ENCODE results near the gene MEGF10.
"Not testable (repeated sequence)": the region's sequence is repeated elsewhere in the genome, so short reads cannot be mapped to it uniquely, and the experiment has no call there.

Gene MEGF10

DNA sequence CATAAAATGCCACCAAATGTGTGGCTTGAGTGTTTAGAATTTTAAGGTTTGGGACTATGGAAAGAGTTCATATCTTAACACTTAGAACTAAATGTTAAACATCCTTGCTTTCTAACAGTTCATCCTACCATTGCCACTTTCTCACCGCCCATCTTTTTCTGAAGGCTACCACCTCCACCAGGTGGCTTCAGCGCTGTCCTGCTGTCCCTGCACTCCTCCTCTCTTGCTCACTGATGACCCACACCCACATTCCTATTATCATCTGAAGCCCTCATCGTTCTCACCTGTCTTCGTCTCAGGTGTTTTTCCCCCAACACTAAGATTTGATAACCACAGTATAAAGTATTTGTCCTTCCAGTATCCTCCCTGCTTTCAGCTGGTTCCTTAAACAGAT is 7.4 kb downstream of the MEGF10 start:
- DNase-seq: no peak

DNA sequence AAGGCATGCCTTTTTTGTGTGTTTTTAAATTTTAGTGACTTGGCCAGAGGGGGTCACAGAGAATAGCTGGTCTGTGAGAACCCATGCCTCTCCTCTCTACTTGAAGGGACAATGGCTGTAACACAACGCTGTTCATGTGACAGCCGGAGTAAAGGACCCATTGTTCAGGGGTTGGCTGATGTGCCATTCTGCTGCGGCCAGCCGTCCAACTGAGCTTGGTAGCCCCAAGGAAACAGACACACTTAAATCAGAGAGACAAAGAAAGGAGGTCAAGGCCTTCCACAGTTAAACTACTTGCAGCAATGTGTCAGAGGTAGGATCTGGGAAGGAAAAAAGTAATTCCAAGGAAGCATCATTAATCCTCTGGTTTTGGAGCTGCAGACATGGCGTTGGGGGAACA is 8.1 kb downstream of the MEGF10 start:
- peak; percentile 87 to 95 for DNase-seq

DNA sequence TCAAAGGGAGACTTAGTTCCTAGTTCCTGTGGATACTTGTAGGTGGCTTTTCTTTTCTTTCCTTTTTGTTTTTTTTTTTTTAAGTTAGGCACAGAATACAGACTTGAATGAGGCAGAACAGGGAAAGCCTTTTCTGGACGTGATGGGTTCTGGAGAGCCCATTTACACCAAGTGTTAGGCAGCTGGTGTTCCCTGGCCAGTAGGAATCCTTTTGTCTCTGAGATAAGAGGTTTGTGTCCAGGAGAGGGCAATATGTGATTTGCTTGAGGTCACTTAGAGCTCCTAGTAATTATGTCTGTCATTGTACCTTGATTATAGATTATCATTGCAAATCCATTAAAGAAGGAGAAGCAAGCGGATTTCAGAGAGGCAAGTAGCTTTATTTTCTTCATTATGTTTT is 9.1 kb downstream of the MEGF10 start:
- peak; percentile 31 to 76 for DNase-seq

DNA sequence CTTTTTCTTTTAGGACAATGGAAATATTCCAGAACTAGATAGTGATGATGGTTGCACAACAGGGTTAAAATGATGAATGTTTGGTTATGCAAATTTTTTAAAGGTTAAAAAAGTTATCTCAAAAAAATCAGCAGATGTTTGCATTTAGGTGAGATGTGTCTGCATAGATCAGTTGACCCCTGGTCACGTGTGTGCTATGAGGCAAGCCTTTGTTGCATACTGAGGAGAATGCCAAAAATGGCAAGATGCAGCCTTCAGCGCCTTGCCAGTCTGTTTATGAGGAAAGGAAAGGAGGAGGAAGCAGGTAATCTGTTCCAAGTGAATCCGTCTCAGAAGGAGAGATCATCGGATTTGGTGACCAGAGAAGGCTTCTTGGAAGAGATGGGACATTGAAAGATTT is 11.9 kb downstream of the MEGF10 start:
- DNase-seq: no peak

DNA sequence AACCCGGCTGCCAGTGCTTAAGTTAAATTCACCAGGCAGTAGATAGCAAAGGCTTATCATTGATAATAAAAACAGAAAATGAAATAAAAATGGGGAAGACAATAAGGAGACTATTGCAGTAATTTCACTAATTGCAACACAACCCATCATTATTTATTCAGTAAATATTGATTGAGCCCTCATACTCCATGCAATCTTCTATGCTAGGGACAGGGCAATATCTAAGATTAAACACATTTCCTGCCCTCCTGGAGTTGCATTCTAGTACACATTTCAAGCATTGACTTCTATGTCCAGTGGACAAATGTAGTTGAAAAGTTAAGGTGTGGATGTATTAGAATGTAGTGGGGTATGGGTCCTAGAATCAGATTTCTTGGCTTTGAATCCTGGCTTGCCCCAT is 12.8 kb downstream of the MEGF10 start:
- DNase-seq: no peak

DNA sequence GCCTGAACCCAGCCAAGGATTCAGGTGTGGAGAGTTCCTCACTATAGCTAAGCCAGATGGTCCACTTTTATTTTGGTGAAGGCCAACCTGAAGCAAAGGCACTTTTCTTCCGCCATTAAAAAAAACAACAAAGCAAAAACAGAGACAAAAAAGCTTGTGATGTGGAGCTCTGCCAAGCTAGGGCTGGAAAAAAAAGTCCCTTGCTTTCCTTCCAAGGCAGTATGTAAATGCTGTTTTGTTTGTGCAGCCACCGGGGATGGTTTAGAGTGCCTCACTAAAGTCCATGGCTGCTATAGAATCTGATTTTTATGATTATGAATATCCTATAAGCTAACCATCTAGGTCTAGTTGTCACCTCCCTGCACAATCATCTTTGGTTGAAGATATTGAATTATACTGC is 14.9 kb downstream of the MEGF10 start:
- DNase-seq: peak; percentile 31 to 68

DNA sequence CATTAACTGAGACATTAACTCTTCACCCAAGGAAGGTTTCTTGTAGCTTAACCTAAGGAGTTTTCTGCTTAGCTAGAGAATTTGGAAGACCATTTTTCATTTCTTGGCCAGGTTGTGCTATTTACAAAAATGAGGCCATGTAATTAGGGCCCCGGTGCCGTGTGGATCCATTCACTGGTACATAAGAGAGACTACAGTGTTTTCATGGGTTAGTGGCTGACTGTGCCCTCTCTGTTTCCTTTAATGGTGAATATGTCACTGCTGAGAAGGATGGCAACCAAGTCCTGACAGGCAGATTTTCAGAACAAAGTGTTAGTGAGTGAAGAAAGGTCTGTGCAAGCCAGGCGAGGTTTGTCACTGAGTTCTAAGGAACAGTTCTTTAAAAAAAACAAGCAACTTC is 15.4 kb downstream of the MEGF10 start:
- no peak for DNase-seq

DNA sequence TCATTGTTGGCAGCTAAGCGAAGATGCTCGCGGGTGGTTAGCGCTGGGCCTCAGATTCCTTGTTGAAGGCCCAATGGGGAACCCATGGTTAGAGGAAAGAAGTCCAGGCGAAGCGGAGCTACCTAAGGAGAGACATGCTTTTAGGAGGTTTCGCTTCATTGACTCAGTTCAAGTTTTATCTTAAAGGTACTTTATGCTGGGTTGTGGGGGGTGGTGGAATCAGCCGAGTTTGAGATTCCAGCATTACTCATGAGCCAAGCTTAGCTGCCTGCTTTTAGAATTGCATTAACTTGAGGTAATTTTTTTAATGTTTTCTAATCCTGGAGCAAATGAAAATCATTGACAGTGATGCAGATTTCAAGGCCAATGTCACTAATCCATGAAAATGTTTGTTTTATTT is 16.1 kb downstream of the MEGF10 start:
- DNase-seq: no peak

DNA sequence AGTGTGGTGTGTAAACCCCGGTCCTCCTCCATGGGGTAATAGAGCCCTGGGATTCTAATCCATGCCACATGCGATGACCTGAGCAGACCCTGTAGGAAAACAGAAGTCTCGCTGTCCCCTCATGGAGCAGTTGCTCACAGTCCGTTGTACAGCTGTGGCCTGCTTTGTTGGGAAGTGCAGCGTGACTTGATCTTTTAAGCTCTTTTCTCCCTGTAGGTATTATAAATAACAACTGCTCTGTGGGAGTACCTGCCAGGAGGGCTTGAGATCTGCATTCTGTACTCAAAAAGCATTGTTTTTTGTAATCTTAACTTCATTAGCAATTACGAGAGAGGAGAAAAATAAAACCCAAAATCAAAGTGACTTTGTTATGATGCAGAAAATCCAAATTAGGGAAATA is 17.3 kb downstream of the MEGF10 start:
- no peak for DNase-seq

DNA sequence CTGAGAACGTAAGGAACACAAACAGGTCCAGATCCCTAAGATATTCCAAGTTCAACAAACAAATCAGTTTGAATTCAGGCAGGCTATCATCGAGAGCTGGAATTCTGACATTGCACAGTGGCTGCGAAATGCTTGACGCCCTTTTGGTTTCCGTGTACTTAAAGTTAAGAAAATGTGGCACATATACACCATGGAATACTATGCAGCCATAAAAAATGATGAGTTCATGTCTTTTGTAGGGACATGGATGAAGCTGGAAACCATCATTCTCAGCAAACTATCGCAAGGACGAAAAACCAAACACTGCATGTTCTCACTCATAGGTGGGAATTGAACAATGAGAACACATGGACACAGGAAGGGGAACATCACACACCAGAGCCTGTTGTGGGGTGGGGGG is 17.7 kb downstream of the MEGF10 start:
- not testable (repeated sequence) for DNase-seq

DNA sequence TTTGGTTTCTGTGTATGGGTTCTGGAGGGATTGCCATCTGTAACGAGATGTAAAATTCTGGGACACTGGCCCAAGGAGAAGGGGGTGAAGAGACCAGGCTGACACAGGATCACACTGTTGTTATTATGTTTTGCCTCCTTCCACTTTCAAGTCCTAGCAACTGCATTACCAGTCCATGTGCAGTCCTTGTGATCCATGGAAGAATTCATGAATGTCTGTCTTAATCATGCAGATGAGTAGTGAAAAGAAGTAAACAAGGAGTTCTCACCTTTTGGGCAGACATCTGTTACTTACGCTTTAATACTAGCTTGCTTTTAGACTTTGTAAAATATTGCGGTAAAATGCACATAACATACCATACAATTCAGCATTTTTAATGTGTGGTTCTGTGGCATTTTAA is 18.3 kb downstream of the MEGF10 start:
- no peak for DNase-seq

DNA sequence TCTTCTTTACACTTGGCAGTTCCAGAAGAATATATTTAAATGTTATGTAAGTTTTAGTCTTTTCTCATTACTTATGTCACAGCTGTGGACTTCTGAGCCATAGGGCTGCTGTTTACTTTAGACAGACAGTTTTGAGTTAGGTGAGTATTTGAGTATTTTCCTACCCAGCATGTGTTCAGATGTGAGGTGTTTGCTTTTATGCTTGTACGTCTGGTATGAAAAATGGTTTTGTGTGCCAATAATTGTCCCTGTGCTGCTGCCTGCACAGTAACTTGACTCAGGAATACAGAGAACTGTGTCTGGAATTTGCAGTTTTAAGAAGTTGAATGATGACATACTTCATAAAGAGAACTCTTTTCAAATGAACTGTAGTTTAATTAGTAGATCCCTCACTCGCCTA is 20.8 kb downstream of the MEGF10 start:
- DNase-seq: no peak

DNA sequence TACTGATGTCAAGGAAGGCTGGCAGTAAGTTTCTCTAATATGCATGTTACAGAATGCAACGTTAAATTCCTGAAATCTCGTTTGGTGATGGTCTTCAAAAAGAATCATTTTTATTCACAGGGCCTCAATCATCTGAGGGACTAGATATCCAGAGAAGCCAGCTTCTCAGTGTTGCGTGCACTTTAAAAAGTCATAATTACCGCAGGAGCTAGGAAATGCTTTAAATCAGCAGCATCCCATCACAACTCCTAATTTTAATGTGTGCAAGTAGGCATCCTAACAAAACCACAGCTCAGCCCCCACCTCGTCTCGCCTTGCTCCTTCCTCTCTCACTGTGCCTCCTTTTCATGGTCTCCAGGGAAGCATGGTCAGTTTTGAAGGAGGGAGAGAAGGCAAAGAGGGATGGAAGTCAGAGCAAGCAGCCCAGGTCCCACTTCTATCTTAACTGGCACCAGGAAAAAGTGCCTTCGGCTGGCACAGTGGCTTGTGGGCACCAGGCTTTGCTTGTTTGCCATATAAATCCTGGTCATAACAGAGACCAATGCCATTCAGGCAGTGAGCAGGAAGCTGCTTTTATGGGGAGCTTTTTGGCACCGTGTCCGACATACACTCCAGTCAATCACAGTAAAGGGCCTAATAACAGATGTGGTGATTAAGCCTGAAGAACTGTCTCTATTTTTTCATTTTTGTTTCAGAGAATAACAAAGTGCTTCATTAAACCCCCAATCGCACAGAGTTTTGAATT is 21.4 kb downstream of the MEGF10 start:
- DNase-seq: peak in 1 of 2 donors; percentile 23

DNA sequence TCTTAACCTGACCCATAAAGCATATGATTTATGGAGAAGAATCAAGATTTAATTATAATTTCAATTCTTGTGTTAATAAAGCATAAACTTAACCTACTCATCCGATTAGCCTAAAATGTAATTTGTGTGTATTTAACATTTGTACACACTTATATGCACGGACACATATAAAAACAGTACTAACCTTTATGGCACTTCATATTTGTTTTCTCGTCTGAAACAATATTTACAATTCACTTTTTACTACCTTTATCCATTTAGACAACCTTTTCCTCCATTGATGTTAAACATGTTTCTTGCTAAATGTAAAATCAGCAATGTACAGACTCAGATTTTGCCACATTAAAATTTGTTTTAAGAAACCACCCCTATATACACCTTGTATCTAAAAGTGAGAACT is 22.8 kb downstream of the MEGF10 start:
- no peak for DNase-seq

DNA sequence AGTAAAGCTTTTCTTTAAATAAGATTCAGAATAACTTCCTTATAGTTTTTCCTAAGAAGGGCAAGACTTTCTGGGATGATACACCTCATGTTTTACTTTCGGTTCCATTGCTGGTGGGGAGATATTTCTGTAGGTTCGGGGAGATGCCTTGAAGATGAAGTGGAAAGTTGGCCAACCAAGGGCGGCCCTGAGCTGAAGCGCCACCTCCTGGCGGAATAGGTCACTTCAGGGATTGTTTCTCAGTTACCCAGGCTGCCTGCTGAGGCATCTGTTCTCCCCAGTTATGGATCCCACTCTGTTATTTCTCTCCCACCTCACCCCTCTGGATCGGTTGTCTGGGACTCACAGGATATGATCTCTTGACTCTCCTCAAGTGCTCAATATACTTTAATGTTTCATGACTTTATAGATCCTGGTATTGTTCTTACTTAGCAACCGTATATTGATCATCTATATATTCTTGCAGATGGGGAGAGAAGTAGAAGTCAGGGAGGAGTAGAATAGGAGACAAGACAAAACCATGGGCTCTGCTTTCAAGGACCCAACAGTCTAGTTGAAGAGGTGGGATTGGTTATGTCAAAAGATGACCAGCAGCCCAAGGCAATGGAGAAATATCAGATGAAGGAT is 23.4 kb downstream of the MEGF10 start:
- peak in 1 of 2 donors; percentile 38 for DNase-seq

DNA sequence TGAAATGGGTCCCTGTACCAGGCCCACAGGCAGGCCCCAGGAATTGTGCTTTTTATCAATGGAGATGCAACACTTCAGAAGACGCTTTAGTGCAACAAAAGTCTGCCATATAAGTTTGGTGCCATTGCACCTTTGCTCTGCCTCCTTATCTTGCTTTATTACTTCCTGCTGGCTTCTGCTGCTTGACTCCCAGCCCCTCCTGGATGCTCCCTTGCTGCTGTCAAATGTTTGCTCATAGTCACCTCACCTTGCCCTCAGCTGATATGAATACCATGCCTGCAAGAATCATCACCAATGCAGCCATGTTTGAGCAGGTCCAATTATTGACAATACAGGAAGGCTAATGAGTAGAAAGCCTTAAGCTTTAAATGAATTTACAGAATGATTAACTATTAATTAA is 25.4 kb downstream of the MEGF10 start:
- no peak for DNase-seq

DNA sequence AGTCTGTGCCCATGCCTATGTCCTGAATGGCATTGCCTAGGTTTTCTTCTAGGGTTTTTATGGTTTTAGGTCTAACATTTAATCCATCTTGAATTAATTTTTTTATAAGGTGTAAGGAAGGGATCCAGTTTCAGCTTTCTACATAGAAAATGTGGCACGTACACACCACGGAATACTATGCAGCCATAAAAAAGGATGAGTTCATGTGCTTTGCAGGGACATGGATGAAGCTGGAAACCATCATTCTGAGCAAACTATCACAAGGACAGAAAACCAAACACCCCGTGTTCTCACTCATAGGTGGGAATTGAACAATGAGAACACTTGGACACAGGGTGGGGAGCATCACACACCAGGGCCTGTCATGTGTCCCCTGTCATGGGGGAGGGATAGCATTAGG is 26.8 kb downstream of the MEGF10 start:
- DNase-seq: not testable (repeated sequence)

DNA sequence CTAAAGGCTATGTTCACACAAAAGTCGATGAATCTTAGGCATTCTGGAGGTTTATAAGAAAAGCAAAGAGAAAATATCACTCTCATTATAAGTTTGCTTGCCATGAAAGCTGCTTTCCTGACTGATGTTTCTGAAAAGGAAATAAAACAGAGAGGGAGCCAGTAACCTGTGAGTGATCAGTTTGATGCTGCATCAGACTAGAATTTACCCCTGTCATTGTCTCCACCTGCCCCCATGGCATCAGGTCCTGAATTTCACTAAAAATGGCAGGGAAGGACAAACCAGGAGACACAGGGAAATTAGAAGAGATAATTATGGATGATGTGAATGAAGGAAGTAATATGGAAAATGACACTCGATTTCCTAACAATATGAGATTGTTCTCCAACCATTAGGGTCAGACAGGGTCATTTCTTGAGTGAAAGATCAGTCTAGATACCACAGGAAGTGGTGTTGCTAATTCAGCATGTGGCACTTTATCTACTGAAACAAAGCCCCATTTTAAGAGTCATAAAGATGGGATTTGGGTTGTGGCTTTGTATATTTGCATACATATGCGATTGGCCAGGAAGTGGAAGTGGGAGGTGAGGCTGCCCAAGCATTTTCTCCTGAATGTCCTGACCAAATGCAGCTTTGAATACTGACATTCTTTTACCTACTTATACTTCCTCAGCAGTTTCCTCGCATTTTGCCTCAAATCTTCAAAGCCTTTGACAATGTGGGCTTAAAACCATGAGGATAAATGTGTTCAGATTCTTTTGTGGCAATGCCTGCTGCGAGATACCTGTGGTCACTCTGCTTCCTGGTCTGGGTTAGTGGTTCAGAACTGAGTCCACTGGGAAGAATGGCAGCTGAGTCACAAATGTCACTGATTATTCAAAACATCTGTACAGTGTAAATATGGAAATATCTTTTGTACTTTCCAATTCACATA is 29.7 kb downstream of the MEGF10 start:
- DNase-seq: no peak

DNA sequence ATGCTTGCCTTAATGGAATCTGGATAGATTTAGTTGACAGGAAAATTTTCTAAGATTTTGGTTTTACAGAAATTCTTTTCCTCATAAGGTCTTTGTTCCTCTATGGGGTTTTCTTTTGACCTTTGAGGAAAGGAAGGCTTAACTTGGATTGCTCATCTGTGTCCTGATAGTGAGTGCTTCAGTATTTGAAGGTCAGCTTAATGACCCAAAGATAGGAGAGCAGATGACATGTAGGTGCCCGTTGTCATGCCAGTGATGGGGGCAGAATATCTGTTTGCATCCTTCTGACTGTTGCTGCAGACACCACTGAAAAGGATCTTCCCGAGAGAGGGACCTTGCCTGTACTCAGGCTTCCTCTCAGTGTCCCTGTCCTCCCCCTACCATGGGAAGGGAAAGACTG is 30.9 kb downstream of the MEGF10 start:
- DNase-seq: no peak

DNA sequence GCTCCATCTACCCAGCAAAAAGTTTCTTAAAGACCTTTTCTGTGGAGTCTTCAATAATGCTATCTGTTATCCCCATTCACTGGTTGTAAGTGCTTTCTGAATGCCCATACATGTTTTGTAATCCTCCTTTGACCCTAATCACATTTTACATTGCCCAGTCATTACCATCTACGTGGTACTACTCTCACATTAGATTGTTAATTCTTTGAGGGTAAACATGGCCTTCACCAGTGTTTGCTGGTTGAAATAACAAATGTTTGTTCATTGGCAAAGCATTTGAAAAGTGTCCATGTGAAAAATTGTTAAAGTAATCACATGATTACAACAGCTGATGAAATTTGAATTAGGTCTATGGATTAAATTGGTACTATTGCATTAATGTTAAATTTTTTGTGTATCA is 31.8 kb downstream of the MEGF10 start:
- DNase-seq: no peak

DNA sequence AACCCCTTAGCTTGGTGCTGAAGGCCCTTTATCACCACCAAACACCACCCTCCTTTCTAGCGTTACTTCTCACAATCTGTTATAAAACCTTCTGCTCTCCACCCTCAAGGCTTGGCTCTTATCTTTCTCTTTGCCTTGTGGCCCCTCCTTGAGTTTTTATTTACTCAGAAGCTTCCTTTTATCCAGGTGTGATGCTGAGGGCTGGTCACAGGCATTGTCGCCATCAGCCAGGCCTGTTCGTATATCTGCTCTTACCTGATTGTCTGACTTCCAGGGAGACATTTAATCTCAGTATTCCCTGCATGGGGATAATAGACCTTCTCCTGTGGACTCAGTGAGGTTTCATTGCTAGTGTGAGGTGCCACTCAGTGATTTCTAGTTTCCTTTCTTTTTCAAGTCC is 34.2 kb downstream of the MEGF10 start:
- no peak for DNase-seq

DNA sequence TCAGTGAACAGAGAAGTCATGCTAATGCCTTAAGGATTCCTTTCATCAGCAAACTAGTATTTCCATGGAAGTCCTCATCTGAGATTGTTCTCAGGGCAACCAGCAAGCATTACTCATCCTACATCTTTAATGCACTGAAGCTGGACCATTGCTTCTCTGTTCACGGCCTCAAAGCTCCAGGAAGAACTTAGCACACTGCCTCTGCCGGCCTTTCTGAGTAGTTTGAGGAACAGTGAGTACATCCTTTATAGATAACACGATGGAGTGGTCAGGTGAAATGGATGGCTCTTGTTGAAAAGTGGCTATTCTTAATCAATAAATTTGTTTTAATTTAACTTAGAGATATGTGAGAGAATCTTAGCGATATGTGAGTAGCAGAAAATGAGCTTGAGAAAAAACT is 35.8 kb downstream of the MEGF10 start:
- no peak for DNase-seq

DNA sequence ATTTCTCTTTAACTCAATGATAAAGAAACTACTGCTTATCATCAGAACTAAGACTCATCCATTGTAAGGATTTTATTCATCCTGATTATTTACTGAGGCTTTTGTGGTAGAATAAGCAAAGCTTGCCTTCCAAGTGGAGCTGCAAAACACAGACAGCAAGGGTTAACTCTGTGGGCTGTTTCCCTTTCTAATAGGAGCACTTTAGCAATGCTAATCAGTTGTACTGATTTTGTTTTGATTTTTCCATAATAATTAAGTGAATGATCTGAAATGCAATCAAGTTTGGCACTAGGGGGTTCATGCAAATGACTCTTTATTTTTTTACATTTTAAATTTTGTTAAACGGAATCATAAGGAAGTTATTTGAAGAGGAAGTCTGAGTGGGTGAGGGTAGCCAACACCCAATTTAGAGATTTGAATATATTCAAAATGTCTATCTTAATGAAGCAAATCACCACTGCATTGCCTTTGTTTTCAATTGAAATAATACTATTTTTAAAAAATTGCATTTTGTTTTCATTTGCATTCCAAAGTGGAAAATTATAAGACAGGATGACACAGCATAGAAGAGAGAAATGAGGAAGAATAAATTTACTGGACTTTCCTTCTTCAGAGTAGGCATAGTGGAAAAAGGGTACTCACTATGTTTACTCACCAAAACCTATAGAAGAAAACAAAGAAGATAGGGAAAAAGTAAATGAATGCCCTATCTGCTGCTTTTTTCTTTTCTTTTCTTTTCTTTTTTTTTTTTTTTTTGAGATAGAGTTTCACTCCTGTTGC is 36.6 kb downstream of the MEGF10 start:
- no peak for DNase-seq
